RPMI8226 (cell line): ENCODE results near the gene STAT2.
A peak's percentile ranks its signal among the peaks of the same experiment; 100 is the strongest.
"Not testable (repeated sequence)": the region's sequence is repeated elsewhere in the genome, so short reads cannot be mapped to it uniquely, and the experiment has no call there.

Experiments used
- DNase-seq: peaks from one replicate; pipeline ENCODE4 v3.0.0-alpha.2; 2015

STAT2 gene

DNA sequence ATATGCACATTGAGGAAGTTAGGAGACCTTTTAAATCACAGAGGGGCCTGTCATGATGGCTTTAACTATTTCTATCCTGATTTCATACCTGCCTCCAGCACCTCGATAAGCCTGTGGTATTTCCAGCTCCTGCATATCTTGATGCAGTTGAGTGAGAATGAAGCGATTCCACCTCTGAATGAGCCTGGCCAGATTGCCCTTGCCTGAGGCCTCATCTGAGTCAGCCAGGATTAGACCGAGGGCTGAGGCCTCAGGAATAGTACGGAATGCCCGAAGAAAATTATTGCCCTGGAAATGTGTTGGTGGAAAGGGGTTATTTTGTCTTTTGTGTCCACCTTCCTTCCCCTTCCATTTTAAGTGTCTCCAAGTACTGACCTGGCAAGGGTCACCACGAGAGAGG lies 35.7 kb downstream of the STAT2 start:
- no peak for DNase-seq

DNA sequence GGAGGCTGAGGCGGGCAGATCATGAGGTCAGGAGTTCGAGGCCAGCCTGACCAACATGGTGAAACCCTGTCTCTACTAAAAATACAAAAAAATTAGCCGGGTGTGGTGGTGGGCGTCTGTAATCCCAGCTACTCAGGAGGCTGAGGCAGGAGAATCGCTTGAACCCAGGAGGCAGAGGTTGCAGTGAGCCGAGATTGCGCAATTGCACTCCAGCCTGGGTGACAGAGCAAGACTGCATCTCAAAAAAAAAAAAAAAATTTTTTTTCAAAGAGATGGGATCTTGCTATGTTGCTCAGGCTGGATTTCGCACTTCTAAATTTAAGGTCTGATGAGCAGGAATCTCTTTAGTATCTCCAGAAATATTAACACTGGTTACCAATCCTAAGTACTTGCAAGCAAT lies 38.3 kb downstream of the STAT2 start:
- not testable (repeated sequence) for DNase-seq

DNA sequence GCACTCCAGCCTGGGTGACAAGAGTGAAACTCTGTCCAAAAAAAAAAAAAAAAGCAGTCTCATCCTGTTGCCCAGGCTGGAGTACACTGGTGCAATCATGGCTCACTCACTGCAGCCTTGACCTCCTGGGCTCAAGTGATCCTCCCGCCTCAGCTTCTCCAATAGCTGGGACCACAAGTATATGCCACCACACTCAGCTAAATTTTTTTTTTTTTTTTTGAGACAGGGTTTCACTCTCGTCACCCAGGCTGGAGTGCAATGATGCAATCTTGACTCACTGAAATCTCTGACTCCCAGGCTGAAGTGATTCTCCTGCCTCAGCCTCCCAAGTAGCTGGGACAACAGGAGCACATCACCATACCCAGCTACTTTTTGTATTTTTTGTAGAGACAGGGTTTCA lies 38.9 kb downstream of the STAT2 start:
- no peak for DNase-seq

DNA sequence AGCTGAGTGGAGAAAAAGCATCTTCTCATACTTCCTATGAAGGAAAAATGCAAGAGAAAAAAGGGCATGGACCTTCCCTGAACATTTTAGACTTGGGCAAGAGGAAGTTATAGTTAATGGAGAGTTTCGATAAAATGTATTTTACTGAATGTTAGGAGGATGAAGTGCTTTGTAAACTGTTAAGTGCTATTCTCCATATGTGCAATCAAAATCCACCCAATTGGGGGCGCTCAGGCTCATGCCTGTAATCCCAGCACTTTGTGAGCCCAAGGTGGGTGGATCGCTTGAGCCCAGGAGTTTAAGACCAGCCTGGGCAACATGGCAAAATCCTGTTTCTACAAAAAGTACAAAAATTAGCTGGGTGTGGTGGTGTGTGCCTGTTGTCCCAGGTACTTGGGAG lies 42.2 kb downstream of the STAT2 start:
- no peak for DNase-seq

DNA sequence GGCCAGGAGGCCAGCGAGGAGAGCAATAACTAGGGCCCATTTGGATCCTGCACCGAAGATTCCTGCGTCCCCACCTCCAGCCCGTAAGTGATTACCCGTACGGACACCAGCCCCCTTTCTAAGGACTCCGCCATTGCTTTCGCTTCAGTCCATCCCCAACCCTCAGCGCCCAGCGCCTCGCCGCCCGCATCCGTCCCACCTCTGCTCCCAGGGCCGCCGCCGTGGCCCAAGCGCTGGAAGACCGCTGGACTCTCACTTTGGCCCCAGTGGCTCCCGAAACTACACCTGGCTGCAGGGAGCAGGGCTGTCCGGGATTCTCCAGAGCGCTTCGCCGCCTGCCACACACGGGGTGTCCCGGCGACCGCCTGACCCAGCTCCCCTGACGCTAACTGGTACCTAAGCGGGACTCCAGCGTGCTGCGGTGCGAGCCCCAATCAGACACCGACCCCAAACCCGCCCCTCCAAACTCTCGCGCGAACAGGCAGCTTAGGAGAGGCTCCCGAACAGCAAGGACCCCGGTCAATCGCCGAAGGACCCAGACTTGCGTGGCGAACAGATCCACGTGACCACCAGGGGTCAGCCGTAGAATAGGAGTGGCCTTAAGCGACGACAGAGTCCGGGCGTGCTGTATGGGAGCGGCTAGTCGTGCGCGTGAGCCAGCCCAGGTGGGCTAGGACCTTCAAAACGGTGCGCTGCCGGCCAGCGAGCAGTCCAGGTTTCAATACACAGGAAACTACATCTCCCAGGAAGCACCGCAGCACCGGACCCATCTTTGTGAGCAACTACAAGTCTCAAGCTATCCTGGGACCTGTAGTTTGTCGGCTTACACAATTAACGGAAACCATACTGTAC lies 44.1 kb downstream of the STAT2 start, which contains the start of gene CNPY2:
CNPY2 (minus strand) TSS at position 367 of the 852 bp plus-strand sequence. CDS start 771 bp downstream, outside the sequence.
- peak; percentile 96 for DNase-seq

DNA sequence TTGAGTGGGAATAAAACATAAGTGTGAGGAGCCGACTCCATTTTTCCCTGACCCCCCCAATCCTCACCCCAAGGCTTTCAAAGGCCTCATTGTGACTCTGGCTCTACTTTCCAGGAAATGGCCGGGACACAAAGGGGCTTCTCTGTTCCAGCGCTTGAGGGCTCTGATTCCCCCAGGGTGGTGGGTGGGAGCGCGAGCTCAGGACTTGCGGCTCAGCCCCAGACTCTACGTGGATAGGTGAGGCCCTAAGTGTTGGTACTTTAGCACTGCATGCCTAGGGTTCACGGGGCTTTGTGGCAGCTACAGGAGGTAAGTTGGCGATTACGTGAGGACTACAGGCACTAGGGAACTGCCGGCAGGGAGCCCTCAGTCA lies 44.7 kb downstream of the STAT2 start:
- peak; percentile 25 for DNase-seq

DNA sequence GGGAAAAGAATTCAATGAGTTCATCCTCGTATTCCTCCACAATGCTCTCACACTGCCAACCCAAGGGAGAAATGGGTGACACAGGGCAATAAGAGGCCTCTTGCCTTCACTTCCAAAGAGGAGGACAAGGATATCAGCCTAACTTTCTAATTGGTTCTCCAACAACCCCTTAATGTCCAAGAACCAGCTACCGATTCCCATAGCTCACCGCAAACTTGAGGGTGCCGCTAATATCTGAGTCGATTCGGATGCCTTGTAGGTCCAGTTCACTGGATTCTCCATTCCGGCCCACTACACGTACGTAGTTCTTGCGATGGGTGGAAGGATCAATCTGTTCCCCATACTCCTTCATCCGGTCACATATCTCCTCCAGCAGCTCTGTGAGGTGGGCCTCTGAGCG lies 48.9 kb downstream of the STAT2 start:
- DNase-seq, result no peak

DNA sequence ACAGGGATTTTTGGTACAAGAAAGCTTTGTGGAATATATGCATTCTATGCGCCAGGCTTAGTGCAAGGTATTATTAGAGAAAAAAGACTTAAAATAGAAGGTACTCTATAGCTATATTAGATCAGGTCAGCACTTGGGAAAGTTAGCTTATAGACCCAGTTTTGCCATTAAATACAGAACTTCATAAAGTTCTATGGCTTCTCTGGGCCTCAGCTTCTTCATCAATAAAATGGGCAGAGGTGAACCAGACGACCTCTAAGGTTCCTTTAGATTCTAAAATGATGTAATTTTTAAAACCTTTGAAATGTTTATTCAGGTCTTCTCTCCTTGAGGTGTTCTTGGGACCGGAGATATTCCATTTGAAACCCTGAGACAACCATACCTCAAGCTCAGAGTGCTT lies 51.2 kb downstream of the STAT2 start:
- DNase-seq, result no peak

DNA sequence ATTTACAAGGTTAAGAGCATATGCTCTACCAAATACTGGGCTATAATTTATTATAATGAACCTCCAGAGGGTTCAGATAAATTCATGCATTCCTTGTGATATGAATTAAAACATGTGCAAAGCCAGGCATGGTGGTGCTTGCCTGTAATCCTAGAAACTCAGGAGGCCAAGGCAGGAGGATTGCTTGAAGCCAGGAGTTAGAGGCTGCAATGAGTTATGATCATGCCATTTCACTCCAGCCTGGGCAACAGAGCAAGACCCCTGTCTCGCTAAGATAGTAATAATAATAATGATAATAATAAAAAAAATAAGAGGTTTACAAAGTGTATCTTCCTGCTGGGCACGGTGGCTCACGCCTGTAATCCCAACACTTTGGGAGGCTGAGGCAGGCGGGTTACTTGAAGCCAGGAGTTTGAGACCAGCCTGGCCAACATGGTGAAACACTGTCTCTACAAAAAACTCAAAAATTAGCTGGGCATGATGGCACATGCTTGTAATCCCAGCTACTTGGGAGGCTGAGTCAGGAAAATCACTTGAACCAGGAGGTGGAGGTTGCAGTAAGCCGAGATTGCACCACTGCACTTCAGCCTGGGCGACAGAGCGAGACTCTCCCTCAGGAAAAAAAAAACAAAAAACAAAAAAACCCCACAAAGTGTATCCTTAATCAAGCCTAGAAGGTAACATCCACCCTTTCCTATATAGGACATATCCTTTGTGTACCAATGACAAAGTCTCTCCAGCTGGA lies 52.5 kb downstream of the STAT2 start:
- no peak for DNase-seq

DNA sequence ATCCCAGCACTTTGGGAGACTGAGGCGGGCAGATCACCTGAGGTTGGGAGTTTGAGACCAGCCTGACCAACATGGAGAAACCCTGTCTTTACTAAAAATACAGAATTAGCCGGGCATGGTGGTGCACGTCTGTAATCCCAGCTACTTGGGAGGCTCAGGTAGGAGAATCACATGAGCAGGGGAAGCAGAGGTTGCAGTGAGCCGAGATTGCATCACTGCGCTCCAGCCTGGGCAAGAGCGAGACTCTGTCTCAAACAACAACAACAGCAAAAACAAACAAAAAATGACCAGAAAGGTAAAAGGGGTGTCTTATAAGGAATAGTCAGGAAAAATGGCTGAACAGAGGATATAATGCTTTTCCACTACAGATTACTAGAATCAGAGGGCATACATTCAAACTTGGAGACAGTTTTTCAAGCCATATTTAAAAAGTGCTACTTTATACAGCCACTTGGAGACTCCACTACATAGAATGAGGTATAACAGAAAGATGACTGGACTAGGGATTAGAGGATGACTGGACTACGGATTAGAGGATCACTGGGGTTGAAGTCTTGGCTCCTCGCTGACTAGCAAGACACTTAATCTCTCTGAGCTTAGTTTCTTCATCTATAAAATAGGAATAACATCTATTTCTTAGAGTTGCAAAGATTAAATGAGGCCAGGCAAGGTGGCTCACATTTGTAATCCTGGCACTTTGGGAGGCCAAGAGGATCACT lies 54.9 kb downstream of the STAT2 start:
- DNase-seq, result no peak

DNA sequence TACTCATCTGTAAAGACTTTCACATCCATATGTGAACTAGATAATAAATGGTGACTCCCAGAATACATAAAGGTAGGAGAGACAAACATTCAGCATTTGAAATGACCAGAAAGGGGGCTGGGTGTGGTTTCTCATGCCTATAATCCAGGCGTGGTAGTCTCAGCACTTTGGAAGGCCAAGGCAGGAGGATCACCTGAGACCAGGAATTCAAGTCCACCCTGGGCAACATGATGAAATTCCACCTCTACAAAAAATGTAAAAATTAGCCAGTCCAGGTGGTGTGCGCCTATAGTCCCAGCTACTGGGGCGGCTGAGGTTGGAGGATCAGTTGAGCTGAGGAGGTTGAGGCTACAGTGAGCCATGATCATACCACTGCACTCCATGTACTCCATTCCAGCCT lies 55.6 kb downstream of the STAT2 start:
- no peak for DNase-seq

DNA sequence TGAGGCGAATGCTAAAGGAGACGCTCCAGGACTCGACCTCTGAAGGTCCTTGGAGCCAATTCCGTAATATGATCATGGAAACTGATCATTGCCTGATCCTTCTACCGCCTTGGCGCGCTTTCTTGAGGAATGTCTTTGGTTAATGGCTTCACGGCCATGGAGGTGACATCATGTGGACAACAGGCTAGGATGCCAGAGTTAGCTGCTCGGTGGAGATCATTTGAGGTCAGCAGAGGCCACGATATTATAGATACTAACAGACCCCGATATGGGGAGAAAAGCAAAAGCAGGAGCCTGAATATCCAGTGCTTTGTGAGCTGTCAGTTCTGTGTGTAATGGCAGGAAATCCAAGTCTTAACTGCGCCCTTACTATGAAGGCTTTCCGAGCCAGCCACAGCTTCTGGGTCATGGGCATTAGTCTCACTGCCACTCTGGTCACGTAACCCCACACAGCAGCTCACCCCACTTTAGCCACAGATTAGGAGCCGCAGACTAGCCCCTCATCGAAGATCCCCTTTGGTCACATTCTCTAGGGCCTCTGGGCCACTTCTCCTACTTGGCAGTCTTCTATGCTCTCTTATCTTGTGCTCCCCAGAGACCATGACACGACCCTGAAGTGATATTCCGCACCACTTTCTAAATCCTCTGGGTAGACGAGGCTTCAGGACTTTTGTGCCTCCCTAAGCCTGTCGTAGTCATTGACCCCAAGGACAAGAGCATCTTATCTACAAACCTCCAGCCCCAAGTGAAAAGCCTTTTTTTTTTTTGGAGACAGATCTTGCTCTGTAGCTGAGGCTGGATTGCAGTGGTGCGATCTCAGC lies 59.1 kb downstream of the STAT2 start:
- no peak for DNase-seq

DNA sequence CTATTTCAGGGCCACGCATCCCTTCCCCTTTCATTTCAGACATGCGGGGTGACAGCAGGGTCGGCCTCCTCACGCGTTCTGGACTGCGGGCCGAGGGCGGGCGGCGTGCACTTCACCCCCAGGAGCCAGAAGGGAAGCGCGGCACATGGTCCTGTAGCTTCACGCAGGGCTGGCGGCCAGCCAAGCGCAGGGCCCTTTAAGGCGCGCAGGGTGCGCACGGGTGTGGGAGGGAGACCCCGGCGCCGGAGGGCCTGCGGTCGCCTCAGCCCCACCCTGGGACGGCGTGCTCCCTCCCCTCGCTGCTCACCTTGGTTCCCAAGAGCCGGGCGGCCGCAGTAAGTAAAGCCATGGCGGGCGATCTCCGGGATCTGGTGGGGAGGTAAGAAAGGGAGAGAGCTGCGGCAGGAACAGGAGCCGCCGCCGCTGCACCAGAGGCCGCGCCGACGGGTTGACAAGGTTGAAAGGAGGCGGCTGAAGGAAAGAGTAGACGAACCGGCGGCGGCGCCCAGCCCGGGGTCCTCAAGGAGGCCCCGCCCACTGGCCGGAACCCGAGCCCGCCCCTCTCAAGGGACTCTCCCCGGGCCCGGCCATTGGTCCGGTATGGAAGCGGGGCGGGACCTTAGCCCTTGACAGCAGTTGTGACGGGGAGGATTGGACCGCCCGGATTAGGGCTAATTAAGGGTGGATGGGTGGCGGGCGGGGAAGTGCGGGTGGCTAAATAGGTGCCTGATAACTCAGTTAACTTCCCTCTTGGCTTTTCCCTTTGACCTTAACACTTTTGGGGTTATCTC lies 59.9 kb downstream of the STAT2 start, which contains the start of gene CS:
CS (minus strand) TSS at position 478 of the 791 bp plus-strand sequence; CDS start at position 349, 129 bp downstream.
- DNase-seq, result peak; percentile 99

DNA sequence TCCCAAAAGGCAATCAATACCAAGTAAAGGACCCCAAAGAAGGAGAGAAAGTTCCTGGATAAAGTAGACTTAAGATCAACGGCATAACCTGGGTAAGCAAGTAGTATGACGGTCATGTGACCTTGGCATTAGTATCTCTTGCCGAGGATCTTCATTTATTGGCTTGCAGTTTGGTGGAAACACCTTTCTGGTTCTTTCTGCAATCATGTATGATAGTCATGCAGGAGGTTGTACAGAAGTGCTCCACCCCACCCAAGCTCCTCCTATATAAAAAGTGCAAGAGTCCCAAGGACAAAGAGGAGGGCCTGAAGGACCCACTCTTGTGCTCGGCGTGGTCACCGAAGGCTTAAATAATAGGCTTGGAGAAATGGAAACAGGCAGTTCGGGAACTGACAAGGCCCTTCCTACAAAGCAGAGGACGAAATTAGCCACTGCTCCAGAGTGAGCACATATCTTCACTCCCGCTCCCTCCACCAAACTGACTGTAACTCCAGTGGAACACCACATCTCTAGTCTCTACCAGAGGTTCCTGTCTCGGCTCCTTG lies 60.5 kb downstream of the STAT2 start:
- peak; percentile 52 for DNase-seq

DNA sequence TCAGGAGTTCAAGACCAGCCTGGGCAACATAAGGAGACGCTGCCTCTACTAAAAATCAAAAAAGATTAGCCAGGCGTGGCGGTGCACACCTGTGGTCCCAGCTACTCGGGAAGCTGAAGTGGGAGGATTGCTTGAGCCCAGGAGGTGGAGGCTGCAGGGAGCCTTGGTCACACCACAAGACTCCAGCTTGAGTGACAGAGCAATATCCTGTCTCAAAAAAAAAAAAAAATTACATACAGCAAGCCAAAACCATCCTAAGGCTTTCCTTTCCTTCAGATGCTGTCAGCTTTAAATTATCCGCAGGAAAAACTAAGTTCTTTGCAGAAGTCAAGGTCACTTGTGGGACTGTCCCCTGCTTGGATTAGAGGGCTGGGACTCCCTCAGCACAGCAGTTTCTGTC lies 61.1 kb downstream of the STAT2 start:
- DNase-seq, result no peak

DNA sequence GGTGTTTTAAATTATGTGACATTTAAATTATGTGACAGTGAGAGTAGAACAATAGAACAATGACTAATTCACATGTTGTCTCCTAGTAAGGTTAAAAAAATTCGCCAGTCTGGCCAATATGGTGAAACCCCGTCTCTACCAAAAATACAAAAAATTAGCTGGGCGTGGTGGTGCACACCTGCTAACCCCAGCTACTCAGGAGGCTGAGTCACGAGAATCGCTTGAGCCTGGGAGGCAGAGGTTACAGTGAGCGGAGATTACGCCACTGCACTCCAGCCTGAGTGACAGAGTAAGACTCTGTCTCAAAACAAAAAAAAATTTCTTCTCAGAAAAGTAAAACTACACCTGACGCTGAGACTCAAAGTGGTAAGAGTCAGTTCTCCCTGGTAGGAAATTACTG lies 62.5 kb downstream of the STAT2 start:
- DNase-seq, result no peak

DNA sequence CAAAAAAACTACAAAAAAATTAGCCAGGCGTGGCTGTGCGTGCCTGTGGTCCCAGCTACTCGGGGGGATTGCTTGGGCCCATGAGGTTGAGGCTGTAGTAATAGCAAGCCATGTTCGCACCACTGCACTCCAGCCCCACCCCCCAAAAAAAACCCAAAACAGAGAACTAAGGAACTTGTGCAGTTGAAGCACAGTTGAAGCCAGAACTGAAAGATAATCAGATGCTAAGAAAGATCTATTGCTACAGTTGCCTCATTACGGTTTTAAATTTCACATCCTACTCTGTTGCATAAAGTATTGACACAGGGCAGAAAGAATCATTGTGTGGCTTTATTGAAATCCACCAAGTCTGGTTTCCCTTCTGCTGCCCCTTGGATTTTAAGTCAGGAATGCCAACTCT lies 63.6 kb downstream of the STAT2 start:
- DNase-seq, result no peak

DNA sequence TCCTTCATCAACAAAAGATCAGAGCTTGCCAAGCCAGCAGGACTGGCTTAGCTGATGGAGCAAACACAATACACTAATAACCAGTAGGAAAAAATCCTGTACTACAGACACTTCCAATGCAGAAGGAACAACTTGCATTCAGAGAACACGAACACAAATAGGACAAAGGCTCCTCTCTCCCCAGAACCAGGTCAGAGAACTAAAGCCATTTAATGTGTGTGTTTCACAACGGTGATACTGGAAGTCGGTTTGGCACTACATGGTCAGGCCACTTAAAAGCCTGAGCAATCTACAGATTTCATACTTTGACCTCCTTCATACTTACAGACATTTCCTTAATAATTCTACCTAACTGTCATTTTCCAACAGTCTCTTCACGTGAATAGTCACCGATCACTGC lies 66.1 kb downstream of the STAT2 start:
- DNase-seq, result no peak
